ENCODE results near the gene SLC25A19.
A peak's percentile ranks its signal among the peaks of the same experiment; 100 is the strongest.

SLC25A19 gene

GRCh38 chr17:75239778-75240393, 49.3 kb downstream of the SLC25A19 start:
- DNase-seq: no peak

- DNase-seq: no peak
Measured at GRCh38 chr17:75239214-75239613, 50.0 kb downstream of the SLC25A19 start.

- DNase-seq: peak; percentile 73
Measured at GRCh38 chr17:75238684-75239191, 50.5 kb downstream of the SLC25A19 start.

- no peak for DNase-seq
Measured at GRCh38 chr17:75238020-75238580, 51.1 kb downstream of the SLC25A19 start.

GRCh38 chr17:75237100-75238014, 51.9 kb downstream of the SLC25A19 start:
- DNase-seq: no peak

- no peak for DNase-seq
Measured at GRCh38 chr17:75232786-75233185, 56.4 kb downstream of the SLC25A19 start.

GRCh38 chr17:75231741-75232464, 57.3 kb downstream of the SLC25A19 start:
- no peak for DNase-seq

- no peak for DNase-seq
Measured at GRCh38 chr17:75231071-75231470, 58.2 kb downstream of the SLC25A19 start.

- no peak for DNase-seq
Measured at GRCh38 chr17:75228847-75229246, 60.4 kb downstream of the SLC25A19 start.

- no peak for DNase-seq
Measured at GRCh38 chr17:75228305-75228704, 60.9 kb downstream of the SLC25A19 start.

- DNase-seq: no peak
Measured at GRCh38 chr17:75227729-75228128, 61.5 kb downstream of the SLC25A19 start.

GRCh38 chr17:75225016-75225415, 64.2 kb downstream of the SLC25A19 start:
- no peak for DNase-seq
